Type B pancreatic cell (in vitro differentiated cells): ENCODE results near the gene CENPM. TPM values are rescaled to one million over a fixed set of nuclear protein-coding genes. Genes with fewer than 3 reads are reported as not detected.

ENCODE experiments used
- DNase-seq: peaks from one replicate; pipeline ENCODE4 v3.0.0; 2021; ENCODE audit warnings: mixed read lengths; ENCODE audit not compliant: unreplicated experiment; ENCODE audit errors: extremely low spot score
- H3K27ac Mint-ChIP-seq: 2 replicates; pipeline ENCODE4 v1.8.0; 2021; ENCODE audit warnings: mild to moderate bottlenecking, mixed read lengths
- H3K27me3 Mint-ChIP-seq: 2 replicates; pipeline ENCODE4 v1.8.0; 2021; ENCODE audit warnings: mixed read lengths
- H3K36me3 Mint-ChIP-seq: 2 replicates; pipeline ENCODE4 v1.8.0; 2021; ENCODE audit warnings: mixed read lengths
- H3K4me1 Mint-ChIP-seq: one replicate; pipeline ENCODE4 v1.8.0; 2021; ENCODE audit warnings: mixed read lengths; ENCODE audit not compliant: unreplicated experiment
- H3K4me3 Mint-ChIP-seq: 2 replicates; pipeline ENCODE4 v1.8.0; 2021; ENCODE audit warnings: mild to moderate bottlenecking, mixed read lengths
- H3K9me3 Mint-ChIP-seq: 2 replicates; pipeline ENCODE4 v1.8.0; 2021; ENCODE audit warnings: mixed read lengths
- total RNA-seq: library from RNA; stranded (reverse); gene quantifications from 2 replicates; pipeline ENCODE4 v1.2.1, GENCODE V29; 2021; ENCODE audit warnings: low replicate concordance
- TF ChIP-seq, protein P1 (sequence below): fragments of 200-600 bp; sonication (generic); conservative IDR thresholded peaks from 2 replicates; pipeline ENCODE4 v1.5.0; 2021; ENCODE audit warnings: antibody characterized with exemption, mild to moderate bottlenecking

CENPM gene
- total RNA-seq, 1 donor from 2014 or later, result 29.4 TPM

- Mint-ChIP-seq H3K4me3 (no peak overlapping the region), H3K27me3 (no peaks in the 10 kb centered on the region), H3K27ac (no peak overlapping the region), H3K4me1 (no peaks in the 10 kb centered on the region), H3K36me3 (peaks cover 4% of the 10 kb centered on the region), H3K9me3 (no peaks in the 10 kb centered on the region)
- TF ChIP-seq, protein P1, sequence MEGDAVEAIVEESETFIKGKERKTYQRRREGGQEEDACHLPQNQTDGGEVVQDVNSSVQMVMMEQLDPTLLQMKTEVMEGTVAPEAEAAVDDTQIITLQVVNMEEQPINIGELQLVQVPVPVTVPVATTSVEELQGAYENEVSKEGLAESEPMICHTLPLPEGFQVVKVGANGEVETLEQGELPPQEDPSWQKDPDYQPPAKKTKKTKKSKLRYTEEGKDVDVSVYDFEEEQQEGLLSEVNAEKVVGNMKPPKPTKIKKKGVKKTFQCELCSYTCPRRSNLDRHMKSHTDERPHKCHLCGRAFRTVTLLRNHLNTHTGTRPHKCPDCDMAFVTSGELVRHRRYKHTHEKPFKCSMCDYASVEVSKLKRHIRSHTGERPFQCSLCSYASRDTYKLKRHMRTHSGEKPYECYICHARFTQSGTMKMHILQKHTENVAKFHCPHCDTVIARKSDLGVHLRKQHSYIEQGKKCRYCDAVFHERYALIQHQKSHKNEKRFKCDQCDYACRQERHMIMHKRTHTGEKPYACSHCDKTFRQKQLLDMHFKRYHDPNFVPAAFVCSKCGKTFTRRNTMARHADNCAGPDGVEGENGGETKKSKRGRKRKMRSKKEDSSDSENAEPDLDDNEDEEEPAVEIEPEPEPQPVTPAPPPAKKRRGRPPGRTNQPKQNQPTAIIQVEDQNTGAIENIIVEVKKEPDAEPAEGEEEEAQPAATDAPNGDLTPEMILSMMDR, result no peak
- DNase-seq, result no peak
Observed at GRCh38 chr22:41987276-41987675, 40.3 kb upstream of the CENPM start.

DNA sequence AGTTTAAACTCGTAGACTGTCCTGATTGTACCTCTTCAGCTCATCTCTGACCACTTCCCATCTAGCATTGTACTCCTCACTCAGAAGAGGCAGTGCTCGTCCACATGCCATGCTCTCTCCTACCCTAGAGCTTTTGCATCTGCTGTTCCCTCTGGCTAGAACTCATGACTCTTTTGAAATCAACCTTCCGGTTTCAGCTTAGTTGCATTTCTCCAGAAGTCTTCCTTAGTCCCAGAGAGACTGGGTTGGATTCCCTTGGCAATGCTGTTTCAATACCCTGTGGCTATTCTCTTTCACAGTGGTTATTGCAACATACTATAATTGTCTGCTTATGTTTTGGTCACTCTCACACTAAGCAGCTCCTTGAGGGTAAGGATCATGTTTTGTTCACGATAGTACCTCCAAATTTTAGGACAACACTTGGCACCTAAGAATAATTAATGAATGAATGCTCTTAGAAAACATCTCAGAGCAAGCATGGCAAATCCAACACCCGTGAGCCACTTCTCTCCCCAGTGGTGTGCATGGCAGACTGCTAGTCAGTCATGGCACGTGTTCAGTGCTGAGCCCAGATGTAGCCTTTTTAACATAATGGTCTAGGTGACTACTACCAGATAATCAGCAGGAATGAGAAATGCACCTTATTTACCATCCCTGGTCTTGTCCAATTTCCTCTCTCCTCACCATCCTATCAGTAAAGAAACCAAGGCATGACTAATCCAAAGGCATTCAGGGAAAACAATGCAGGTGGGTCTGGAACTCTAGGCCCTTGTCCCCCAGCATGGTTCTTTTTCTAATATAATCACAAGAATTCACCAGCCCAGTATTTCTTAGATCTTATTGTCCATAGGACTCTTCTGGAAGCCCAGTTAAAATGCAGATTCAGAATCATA, 36.8 kb upstream of the CENPM start:
- Mint-ChIP-seq H3K27ac (no peak overlapping the region), H3K4me1 (no peaks in the 10 kb centered on the region)
- TF ChIP-seq, protein P1, result no peak

DNA sequence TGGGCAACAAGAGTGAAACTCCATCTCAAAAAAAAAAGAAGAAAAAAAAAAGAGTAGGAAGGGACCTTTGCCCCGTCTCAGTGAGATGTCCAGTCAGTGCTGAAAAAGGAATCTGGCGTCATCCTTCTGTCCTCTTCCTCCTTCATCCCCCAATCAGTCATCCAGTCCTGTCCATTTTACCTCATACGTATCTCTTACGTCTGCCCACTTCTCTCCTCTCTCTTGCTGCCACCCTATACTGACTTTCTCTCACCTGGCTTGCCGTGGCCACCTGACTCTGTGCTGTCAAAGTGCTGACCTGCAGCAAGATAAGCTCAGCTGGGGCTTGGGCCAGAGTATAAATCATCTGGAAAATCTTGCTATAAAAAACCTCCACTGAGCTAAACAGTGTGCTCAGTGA, 35.9 kb upstream of the CENPM start:
- Mint-ChIP-seq H3K9me3 (no peaks in the 10 kb centered on the region), H3K36me3 (peaks cover 4% of the 10 kb centered on the region), H3K4me1 (no peaks in the 10 kb centered on the region), H3K27me3 (peaks cover 12% of the 10 kb centered on the region), H3K4me3 (no peak overlapping the region), H3K27ac (no peak overlapping the region)
- no peak for DNase-seq
- TF ChIP-seq, protein P1, result no peak

More for the DNA sequence above, 36.8 kb upstream of the CENPM start:
- no peak overlapping the region for H3K4me3 Mint-ChIP-seq
- peaks cover 4% of the 10 kb centered on the region for H3K36me3 Mint-ChIP-seq
- no peaks in the 10 kb centered on the region for H3K9me3 Mint-ChIP-seq
- DNase-seq, result no peak
- peaks cover 4% of the 10 kb centered on the region for H3K27me3 Mint-ChIP-seq

GRCh38 chr22:41979423-41980250, 32.7 kb upstream of the CENPM start:
- H3K36me3 Mint-ChIP-seq, result no peaks in the 10 kb centered on the region
- H3K4me1 Mint-ChIP-seq, result peaks cover 4% of the 10 kb centered on the region
- no peak overlapping the region for H3K4me3 Mint-ChIP-seq
- no peak overlapping the region for H3K27ac Mint-ChIP-seq
- H3K9me3 Mint-ChIP-seq, result no peaks in the 10 kb centered on the region
- DNase-seq, result no peak
- H3K27me3 Mint-ChIP-seq, result peaks cover 36% of the 10 kb centered on the region
- TF ChIP-seq, protein P1, result no peak

GRCh38 chr22:41978732-41979131, 31.8 kb upstream of the CENPM start:
- no peak for DNase-seq
- Mint-ChIP-seq H3K9me3 (no peaks in the 10 kb centered on the region), H3K4me1 (peaks cover 4% of the 10 kb centered on the region), H3K27me3 (peaks cover 37% of the 10 kb centered on the region), H3K27ac (no peak overlapping the region), H3K36me3 (no peaks in the 10 kb centered on the region), H3K4me3 (no peak overlapping the region)
- TF ChIP-seq, protein P1, result no peak
